ENCODE measurements around the gene TM7SF2. TPM values are rescaled to one million over a fixed set of nuclear protein-coding genes. Genes with fewer than 3 reads are reported as not detected.
A peak's percentile ranks its signal among the peaks of the same experiment; 100 is the strongest.

TM7SF2 gene
- total RNA-seq, 4 donors from 2014 or later, result 7.1 to 25.2 (median 18.3) TPM

DNA sequence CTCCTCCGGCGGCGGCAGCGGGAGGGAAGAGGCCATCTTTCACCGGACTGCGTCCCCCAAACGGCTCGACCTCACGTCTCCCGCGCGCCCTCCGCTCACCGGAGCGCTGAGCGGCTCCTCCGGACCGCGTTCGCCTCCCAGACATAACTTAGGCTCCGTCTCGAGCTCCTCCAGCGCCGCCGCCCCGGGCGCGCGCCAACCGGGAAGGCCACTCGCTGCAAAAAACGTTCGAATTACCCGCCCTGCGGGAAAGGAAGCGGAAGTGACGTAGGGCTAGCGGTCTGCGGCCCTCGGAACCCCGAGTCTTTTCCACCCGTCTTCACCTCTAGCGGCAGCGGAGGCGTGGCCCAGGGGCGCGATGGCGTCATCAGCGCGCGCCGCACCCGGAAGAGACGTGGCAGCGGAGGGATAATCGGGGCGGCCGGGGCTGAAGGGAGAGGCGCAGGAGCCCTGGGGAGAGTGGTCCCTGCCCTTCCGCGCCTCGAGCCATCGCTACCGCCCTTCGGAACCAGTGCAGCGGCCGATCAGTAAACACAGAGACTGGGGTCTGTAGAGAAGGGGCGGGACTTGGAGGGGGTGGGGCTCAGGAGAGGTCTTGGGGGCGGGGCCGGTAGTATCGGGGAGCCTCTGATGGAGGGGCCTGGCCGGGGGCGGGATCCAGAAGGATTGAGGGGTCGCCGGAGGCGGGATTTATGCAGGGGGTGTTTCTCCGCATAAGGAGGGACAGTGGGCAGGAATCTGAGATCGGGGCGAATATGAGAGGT is 27.7 kb upstream of the TM7SF2 start, which contains the start of the genes CDCA5 and ZFPL1:
Gene CDCA5 (minus strand): TSS at position 207 of the 764 bp plus-strand sequence. CDS start 62 bp downstream, at position 145.
Gene ZFPL1 (plus strand): TSS at position 389 of the 764 bp plus-strand sequence. CDS start 477 bp downstream, outside the sequence.
- Histone ChIP-seq H3K9me3 (no peaks in the 10 kb centered on the region), H3K4me1 (peaks cover 0 to 24% (median 14%) of the 10 kb centered on the region in 3 donors), H3K4me3 (peak within 1 kb of the TSS; percentile 68 to 81), H3K27ac (peak within 1 kb of the TSS; percentile 67 to 97 (median 93)), H3K36me3 (peaks cover 0 to 41% of the 10 kb centered on the region in 2 donors), H3K27me3 (no peaks in the 10 kb centered on the region)
- peak; percentile 98 for ATAC-seq
- 0% methylated on average over 5 to 23 of the region's 79 CpGs for WGBS, 2 donors (ENCODE audit: low coverage in 1 of 2)
- TF ChIP-seq, protein P1, sequence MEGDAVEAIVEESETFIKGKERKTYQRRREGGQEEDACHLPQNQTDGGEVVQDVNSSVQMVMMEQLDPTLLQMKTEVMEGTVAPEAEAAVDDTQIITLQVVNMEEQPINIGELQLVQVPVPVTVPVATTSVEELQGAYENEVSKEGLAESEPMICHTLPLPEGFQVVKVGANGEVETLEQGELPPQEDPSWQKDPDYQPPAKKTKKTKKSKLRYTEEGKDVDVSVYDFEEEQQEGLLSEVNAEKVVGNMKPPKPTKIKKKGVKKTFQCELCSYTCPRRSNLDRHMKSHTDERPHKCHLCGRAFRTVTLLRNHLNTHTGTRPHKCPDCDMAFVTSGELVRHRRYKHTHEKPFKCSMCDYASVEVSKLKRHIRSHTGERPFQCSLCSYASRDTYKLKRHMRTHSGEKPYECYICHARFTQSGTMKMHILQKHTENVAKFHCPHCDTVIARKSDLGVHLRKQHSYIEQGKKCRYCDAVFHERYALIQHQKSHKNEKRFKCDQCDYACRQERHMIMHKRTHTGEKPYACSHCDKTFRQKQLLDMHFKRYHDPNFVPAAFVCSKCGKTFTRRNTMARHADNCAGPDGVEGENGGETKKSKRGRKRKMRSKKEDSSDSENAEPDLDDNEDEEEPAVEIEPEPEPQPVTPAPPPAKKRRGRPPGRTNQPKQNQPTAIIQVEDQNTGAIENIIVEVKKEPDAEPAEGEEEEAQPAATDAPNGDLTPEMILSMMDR (IDR thresholded peaks at IDR 0.05), result peak in 1 of 4 experiments; percentile 13
- TF ChIP-seq POLR2A (IDR thresholded peaks at IDR 0.05), result peak; percentile 52 to 60
- TF ChIP-seq POLR2AphosphoS5 (IDR thresholded peaks at IDR 0.05), result peak; percentile 92
- TF ChIP-seq EP300 (IDR thresholded peaks at IDR 0.05), result no peak

DNA sequence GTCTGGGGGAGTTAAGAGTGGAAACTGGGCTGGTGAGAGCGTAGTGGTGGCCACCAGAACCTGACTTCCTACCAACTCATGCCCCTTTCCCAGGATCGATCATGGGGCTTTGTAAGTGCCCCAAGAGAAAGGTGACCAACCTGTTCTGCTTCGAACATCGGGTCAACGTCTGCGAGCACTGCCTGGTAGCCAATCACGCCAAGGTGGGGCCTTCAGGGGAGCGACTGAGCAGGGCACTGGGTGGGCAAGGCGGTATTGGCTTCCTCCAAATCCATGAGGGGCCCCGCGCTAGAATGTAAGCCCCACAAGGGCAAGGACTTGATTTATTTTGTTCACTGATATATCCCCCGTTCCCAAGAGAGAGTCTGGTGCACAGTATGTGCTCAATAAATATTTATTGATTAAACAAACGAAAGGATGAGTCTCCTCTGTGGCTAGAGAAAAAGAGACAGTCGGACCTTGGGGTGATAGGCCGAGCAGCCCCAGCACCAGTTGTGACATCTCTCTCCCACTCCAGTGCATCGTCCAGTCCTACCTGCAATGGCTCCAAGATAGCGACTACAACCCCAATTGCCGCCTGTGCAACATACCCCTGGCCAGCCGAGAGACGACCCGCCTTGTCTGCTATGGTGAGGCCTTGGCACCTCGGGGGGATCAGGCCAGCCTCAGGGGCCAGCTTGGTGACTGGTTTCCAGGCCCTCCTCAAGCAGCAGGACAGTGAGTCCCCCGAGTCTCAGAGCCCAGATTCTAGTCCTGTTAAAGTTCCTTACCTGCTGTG is 26.9 kb upstream of the TM7SF2 start:
- 33 to 35% methylated on average over 3 to 12 of the region's 23 CpGs for WGBS, 2 donors (ENCODE audit: low coverage in 1 of 2)
- no peak for TF ChIP-seq POLR2A (IDR thresholded peaks at IDR 0.05)
- TF ChIP-seq POLR2AphosphoS5 (IDR thresholded peaks at IDR 0.05), result no peak
- no peak for TF ChIP-seq EP300 (IDR thresholded peaks at IDR 0.05)
- no peak for ATAC-seq
- Histone ChIP-seq H3K27ac (peak overlapping the region; percentile 67 to 97 (median 93)), H3K27me3 (no peaks in the 10 kb centered on the region), H3K4me3 (peak overlapping the region; percentile 68 to 81), H3K9me3 (no peaks in the 10 kb centered on the region), H3K4me1 (peaks cover 0 to 24% (median 14%) of the 10 kb centered on the region in 3 donors), H3K36me3 (peaks cover 0 to 48% of the 10 kb centered on the region in 2 donors)

DNA sequence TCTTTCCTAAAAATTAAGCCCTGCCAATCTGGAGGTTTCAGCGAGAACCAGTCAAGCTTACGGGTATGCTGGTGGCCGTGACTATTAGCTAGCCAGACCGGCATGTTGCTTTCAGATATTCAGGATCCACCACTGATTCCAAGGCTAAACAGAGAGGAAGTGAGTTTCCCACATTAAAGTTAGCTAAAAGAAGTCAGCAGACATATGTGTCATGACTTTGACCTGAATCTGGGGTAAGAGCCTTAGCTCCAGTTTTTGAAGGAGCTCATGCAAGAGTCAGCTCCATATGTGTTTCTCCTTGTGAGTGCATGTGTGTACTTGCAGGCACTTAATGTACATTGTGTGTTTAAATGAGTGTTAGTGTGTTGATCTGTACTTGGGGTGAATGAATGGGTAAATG is 26.2 kb upstream of the TM7SF2 start:
- 83 to 89% methylated on average over 1 to 4 of the region's 4 CpGs for WGBS, 2 donors (ENCODE audit: low coverage in 1 of 2)
- Histone ChIP-seq H3K9me3 (no peaks in the 10 kb centered on the region), H3K36me3 (peaks cover 0 to 51% of the 10 kb centered on the region in 2 donors), H3K27ac (no peak overlapping the region), H3K4me3 (no peak overlapping the region), H3K4me1 (peaks cover 0 to 24% (median 14%) of the 10 kb centered on the region in 3 donors), H3K27me3 (no peaks in the 10 kb centered on the region)
- ATAC-seq, result no peak
- TF ChIP-seq EP300 (IDR thresholded peaks at IDR 0.05) (no peak), POLR2AphosphoS5 (IDR thresholded peaks at IDR 0.05) (no peak), POLR2A (IDR thresholded peaks at IDR 0.05) (no peak)
- TF ChIP-seq, protein P1 (IDR thresholded peaks at IDR 0.05), result no peak

DNA sequence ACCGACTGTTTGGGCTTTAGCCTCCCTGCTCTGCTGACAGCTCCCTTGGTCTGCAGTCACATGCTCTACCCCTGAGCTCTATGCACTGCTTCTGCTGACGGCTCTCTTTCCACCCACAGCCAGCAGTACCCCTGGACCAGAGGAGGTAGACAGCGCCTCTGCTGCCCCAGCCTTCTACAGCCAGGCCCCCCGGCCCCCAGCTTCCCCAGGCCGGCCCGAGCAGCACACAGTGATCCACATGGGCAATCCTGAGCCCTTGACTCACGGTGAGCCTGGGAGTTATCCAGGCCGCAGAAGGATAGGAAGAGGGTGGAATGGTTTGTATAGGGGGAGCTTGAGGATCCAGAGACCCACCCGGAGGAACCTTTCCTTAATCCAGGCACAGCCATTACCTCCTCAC is 24.9 kb upstream of the TM7SF2 start:
- WGBS, 2 donors (ENCODE audit: low coverage in 1 of 2), result 81 to 100% methylated on average over 2 to 3 of the region's 9 CpGs

More for the DNA sequence above, 24.9 kb upstream of the TM7SF2 start:
- no peak for TF ChIP-seq EP300 (IDR thresholded peaks at IDR 0.05)
- TF ChIP-seq, protein P1 (IDR thresholded peaks at IDR 0.05), result no peak
- TF ChIP-seq POLR2AphosphoS5 (IDR thresholded peaks at IDR 0.05), result no peak
- ATAC-seq, result no peak
- H3K27ac ChIP-seq, result no peak overlapping the region
- no peaks in the 10 kb centered on the region for H3K27me3 ChIP-seq
- peaks cover 0 to 24% (median 14%) of the 10 kb centered on the region in 3 donors for H3K4me1 ChIP-seq
- no peaks in the 10 kb centered on the region for H3K9me3 ChIP-seq
- H3K36me3 ChIP-seq, result peaks cover 0 to 51% of the 10 kb centered on the region in 2 donors
- no peak overlapping the region for H3K4me3 ChIP-seq

Data from gastroesophageal sphincter (tissue), 4 donors.